TTC549 (cell line): ENCODE measurements around the gene OR56A3.

ENCODE experiments used
- FAIRE-seq: peaks from 2 replicates; lab custom pipeline; 2012; peaks lifted over from hg19 to GRCh38; lab: Jason Lieb, UNC

The OR56A3 gene

GRCh38 chr11:5983443-5983842 lies 41.4 kb downstream of the OR56A3 start:
- no peak for FAIRE-seq

GRCh38 chr11:5986885-5987284 lies 44.8 kb downstream of the OR56A3 start, which contains the start of gene OR52L1:
Gene OR52L1 (minus strand): TSS chr11:5986985. CDS start chr11:5986930, 55 bp downstream.
- no peak for FAIRE-seq

GRCh38 chr11:5989203-5989602 lies 47.2 kb downstream of the OR56A3 start:
- FAIRE-seq = no peak

- FAIRE-seq = no peak
These were observed 50.1 kb downstream of the OR56A3 start for GRCh38 chr11:5992150-5992549.

- FAIRE-seq = no peak
These were observed 50.7 kb downstream of the OR56A3 start for GRCh38 chr11:5992604-5993251.

GRCh38 chr11:5994791-5995190 lies 52.7 kb downstream of the OR56A3 start:
- no peak for FAIRE-seq
